Measurements from ENCODE around the gene PLAAT5.

DNA sequence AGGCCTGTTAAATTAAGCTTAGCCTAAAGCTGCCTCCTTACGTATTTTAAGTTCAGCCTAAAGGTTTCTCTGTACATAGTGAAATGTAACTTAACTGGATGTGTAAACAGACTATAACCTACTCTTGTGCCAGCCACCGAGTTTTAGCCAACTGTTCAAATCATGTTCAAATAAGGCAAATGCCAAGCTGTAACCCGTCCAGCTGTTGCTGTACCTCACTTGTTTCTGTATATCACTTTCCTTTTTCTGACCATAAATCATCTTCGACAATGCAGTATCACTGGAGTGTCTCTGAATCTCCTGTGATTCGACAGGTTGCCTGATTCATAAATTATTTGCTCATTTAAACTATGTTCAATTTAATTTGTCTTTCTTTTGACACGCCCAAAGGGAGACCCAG, 4.0 kb upstream of the PLAAT5 start:
- TF ChIP-seq, protein P1, sequence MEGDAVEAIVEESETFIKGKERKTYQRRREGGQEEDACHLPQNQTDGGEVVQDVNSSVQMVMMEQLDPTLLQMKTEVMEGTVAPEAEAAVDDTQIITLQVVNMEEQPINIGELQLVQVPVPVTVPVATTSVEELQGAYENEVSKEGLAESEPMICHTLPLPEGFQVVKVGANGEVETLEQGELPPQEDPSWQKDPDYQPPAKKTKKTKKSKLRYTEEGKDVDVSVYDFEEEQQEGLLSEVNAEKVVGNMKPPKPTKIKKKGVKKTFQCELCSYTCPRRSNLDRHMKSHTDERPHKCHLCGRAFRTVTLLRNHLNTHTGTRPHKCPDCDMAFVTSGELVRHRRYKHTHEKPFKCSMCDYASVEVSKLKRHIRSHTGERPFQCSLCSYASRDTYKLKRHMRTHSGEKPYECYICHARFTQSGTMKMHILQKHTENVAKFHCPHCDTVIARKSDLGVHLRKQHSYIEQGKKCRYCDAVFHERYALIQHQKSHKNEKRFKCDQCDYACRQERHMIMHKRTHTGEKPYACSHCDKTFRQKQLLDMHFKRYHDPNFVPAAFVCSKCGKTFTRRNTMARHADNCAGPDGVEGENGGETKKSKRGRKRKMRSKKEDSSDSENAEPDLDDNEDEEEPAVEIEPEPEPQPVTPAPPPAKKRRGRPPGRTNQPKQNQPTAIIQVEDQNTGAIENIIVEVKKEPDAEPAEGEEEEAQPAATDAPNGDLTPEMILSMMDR (IDR thresholded peaks at IDR 0.05): no peak
- TF ChIP-seq POLR2A (IDR thresholded peaks at IDR 0.05): no peak
